GM23338 (cell line): Measurements from ENCODE around the gene RNF13. TPM values are rescaled to one million over a fixed set of nuclear protein-coding genes. Genes with fewer than 3 reads are reported as not detected.
A peak's percentile ranks its signal among the peaks of the same experiment; 100 is the strongest.

Experiments used
- ATAC-seq: fragments of 200-7000 bp; cut with Tn5 transposase; 3 replicates; pipeline ENCODE4 v1.9.1; 2020
- DNase-seq: peaks from one replicate; pipeline ENCODE4 v3.0.0-alpha.2; 2015; ENCODE audit warnings: low spot score
- H2AFZ ChIP-seq: fragments of 200-600 bp; sonication (generic); 2 replicates; pipeline ENCODE4 v1.8.0; 2016; ENCODE audit warnings: antibody characterized with exemption, mild to moderate bottlenecking, moderate library complexity
- H3F3A ChIP-seq: fragments of 200-600 bp; sonication (generic); replicated peaks from 2 replicates; pipeline ENCODE4 v1.8.0; 2017; ENCODE audit warnings: antibody characterized with exemption, mixed run types, low read depth
- H3K27ac ChIP-seq: fragments of 200-600 bp; sonication (generic); 2 replicates; pipeline ENCODE4 v1.6.1; 2016; ENCODE audit warnings: low read depth
- H3K27me3 ChIP-seq: fragments of 200-600 bp; sonication (generic); 2 replicates; pipeline ENCODE4 v1.8.0; 2016; ENCODE audit warnings: mild to moderate bottlenecking, mixed run types, moderate library complexity; ENCODE audit not compliant: insufficient read depth
- H3K36me3 ChIP-seq: fragments of 200-600 bp; sonication (generic); 2 replicates; pipeline ENCODE4 v1.8.0; 2016; ENCODE audit warnings: mild to moderate bottlenecking; ENCODE audit not compliant: insufficient read depth
- H3K4me1 ChIP-seq: fragments of 200-600 bp; sonication (generic); 2 replicates; pipeline ENCODE4 v1.8.0; 2016; ENCODE audit warnings: mild to moderate bottlenecking, moderate library complexity; ENCODE audit not compliant: insufficient read depth
- H3K4me2 ChIP-seq: fragments of 200-600 bp; sonication (generic); 2 replicates; pipeline ENCODE4 v1.7.1; 2017; ENCODE audit warnings: mixed run types
- H3K4me3 ChIP-seq: fragments of 200-600 bp; sonication (generic); 2 replicates; pipeline ENCODE4 v1.6.1; 2016; ENCODE audit warnings: mixed run types
- H3K79me2 ChIP-seq: fragments of 200-600 bp; sonication (generic); replicated peaks from 2 replicates; pipeline ENCODE4 v1.8.0; 2017; ENCODE audit warnings: mild to moderate bottlenecking; ENCODE audit not compliant: insufficient read depth
- H3K9me2 ChIP-seq: fragments of 200-600 bp; sonication (generic); 2 replicates; pipeline ENCODE4 v1.8.0; 2017; ENCODE audit not compliant: insufficient read depth
- H4K20me1 ChIP-seq: fragments of 200-600 bp; sonication (generic); replicated peaks from 2 replicates; pipeline ENCODE4 v1.8.0; 2017; ENCODE audit warnings: mild to moderate bottlenecking; ENCODE audit not compliant: insufficient read depth
- H3K27ac Mint-ChIP-seq: 2 replicates; pipeline ENCODE4 v1.8.0; 2020; ENCODE audit warnings: inconsistent platforms, mild to moderate bottlenecking, moderate library complexity, mixed read lengths
- H3K27me3 Mint-ChIP-seq: 3 replicates; pipeline ENCODE4 v1.8.0; 2022; ENCODE audit warnings: low read depth, mild to moderate bottlenecking, moderate library complexity, mixed read lengths, inconsistent platforms; ENCODE audit not compliant: insufficient read depth, poor library complexity
- H3K36me3 Mint-ChIP-seq: 3 replicates; pipeline ENCODE4 v1.8.0; 2021; ENCODE audit warnings: low read depth, mild to moderate bottlenecking, inconsistent platforms, moderate library complexity, mixed read lengths
- H3K4me1 Mint-ChIP-seq: 3 replicates; pipeline ENCODE4 v1.8.0; 2020; ENCODE audit warnings: mild to moderate bottlenecking, inconsistent platforms, mixed read lengths
- H3K4me3 Mint-ChIP-seq: 3 replicates; pipeline ENCODE4 v1.8.0; 2021; ENCODE audit warnings: moderate library complexity, mild to moderate bottlenecking, inconsistent platforms, mixed read lengths
- H3K9me3 Mint-ChIP-seq: 3 replicates; pipeline ENCODE4 v1.8.0; 2020; ENCODE audit warnings: moderate library complexity, mild to moderate bottlenecking, inconsistent platforms, mixed read lengths
- CTCF ChIP-seq, 2 experiments: fragments of 200-600 bp in 1 of 2; sonication (generic) in 1 of 2; conservative IDR thresholded peaks; 2 replicates each; pipeline versions ENCODE4 v1.5.1 to v1.6.1; 2016 to 2017; ENCODE audit warnings: antibody characterized with exemption in 2 of 2, low read depth in 2 of 2, mild to moderate bottlenecking in 2 of 2, moderate library complexity in 1 of 2
- JUNB ChIP-seq: IDR thresholded peaks from one replicate; pipeline ENCODE4 v1.6.1; 2016; ENCODE audit warnings: antibody characterized with exemption; ENCODE audit not compliant: unreplicated experiment
- NANOG ChIP-seq: IDR thresholded peaks from 2 replicates; pipeline ENCODE4 v1.6.1; 2016; ENCODE audit warnings: antibody characterized with exemption, borderline replicate concordance
- POLR2AphosphoS5 ChIP-seq: IDR thresholded peaks from 2 replicates; pipeline ENCODE4 v1.6.1; 2016; ENCODE audit warnings: antibody characterized with exemption, low read depth
- STAT1 ChIP-seq: IDR thresholded peaks from one replicate; pipeline ENCODE4 v1.6.1; 2016; ENCODE audit warnings: antibody characterized with exemption; ENCODE audit not compliant: unreplicated experiment
- ZNF462 ChIP-seq: fragments of 250-450 bp; sonication (Bioruptor Pico); IDR thresholded peaks from 2 replicates; pipeline ENCODE4 v1.5.0; 2020; ENCODE audit warnings: mild to moderate bottlenecking, moderate library complexity
- polyA plus RNA-seq: library from polyadenylated mRNA; unstranded; fragments of >200 nt; fragmentation: Nextera tagmentation; extraction: Ambion mirVana; gene quantifications from 2 replicates; pipeline ENCODE4 v1.2.1, GENCODE V29; 2016
- total RNA-seq: library from RNA; depleted of rRNA; stranded (reverse); fragments of >200 nt; shearing (Covaris generic); gene quantifications from 2 replicates; pipeline ENCODE4 v1.2.3, GENCODE V29; 2014

RNF13 gene
- total and polyA plus RNA-seq, 2 experiments from 2014 or later: 46.3 to 101 TPM

GRCh38 chr3:149965278-149965677 lies 152.3 kb downstream of the RNF13 start (continued):
- TF ChIP-seq ZNF462 (CRISPR knock-in tag) (no peak), NANOG (no peak), CTCF (conservative IDR thresholded peaks at IDR 0.05; ENCODE audit: low read depth in 2 of 2) (no peak), POLR2AphosphoS5 (no peak), STAT1 (no peak)

GRCh38 chr3:149967086-149967685 lies 154.2 kb downstream of the RNF13 start:
- H2AFZ ChIP-seq: no peak overlapping the region
- H3K27me3 ChIP-seq: no peaks in the 10 kb centered on the region
- H4K20me1 ChIP-seq: peaks cover 10% of the 10 kb centered on the region
- ATAC-seq: no peak
- no peaks in the 10 kb centered on the region for H3K9me2 ChIP-seq
- peak overlapping the region; percentile 4; the same call in 1 of the 2 replicates for H3K27ac ChIP-seq
- H3K9me3 Mint-ChIP-seq: no peaks in the 10 kb centered on the region; the same call in none of the 3 replicates
- DNase-seq: peak; percentile 58
- H3K36me3 Mint-ChIP-seq: peaks cover 66% of the 10 kb centered on the region
- H3K27ac Mint-ChIP-seq: no peak overlapping the region; the same call in 1 of the 2 replicates
- H3K4me1 Mint-ChIP-seq: peaks cover 47% of the 10 kb centered on the region
- peaks cover 16% of the 10 kb centered on the region for H3K27me3 Mint-ChIP-seq
- peaks cover 27% of the 10 kb centered on the region for H3K4me1 ChIP-seq
- H3K4me3 ChIP-seq: peak overlapping the region; percentile 64
- no peak for TF ChIP-seq STAT1
- TF ChIP-seq JUNB: no peak
- TF ChIP-seq CTCF (conservative IDR thresholded peaks at IDR 0.05; ENCODE audit: low read depth in 2 of 2): peak in 1 of 2 experiments; percentile 76; a peak in 3 of 4 replicates
- peaks cover 3% of the 10 kb centered on the region; the same call in 1 of the 2 replicates for H3K36me3 ChIP-seq
- peak overlapping the region; percentile 63 for H3K4me3 Mint-ChIP-seq
- peak overlapping the region; percentile 81 for H3K4me2 ChIP-seq
- H3K79me2 ChIP-seq: peaks cover 80% of the 10 kb centered on the region
- no peaks in the 10 kb centered on the region for H3F3A ChIP-seq
